ENCODE results near the gene CSN2.

- TF ChIP-seq POLR2A (IDR thresholded peaks at IDR 0.05) (no peak), EP300 (IDR thresholded peaks at IDR 0.05) (no peak)
These were observed 43.2 kb upstream of the CSN2 start for GRCh38 chr4:70008771-70009170.
